Medulla oblongata (tissue), 1 donor: ENCODE measurements around the gene SLC38A10.
A peak's percentile ranks its signal among the peaks of the same experiment; 100 is the strongest.

ENCODE experiments used
- DNase-seq: peaks from one replicate; pipeline ENCODE4 v3.0.0-alpha.2; 2015; ENCODE audit errors: extremely low spot score

The SLC38A10 gene

GRCh38 chr17:81277946-81278693 is 17.0 kb downstream of the SLC38A10 start:
- DNase-seq = peak; percentile 44

DNA sequence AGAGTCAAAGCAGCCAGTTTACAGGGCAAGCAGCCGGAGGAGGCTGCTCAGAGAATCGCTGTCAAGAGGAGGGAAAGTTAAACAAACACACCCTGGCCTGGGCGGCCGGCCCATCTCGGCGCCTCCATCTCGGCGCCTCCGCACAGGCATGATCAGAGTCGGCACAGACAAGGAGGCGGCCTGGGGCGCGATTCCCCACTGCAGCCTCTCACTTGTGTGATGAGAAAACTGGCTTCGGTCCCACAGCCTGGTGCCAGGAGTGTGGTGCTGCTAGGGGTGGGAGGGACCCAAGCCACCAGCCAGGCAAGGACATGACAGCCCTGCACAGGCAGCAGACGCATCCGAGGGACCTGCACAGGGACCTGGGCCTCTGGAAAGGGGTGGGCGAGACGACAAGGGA is 17.7 kb downstream of the SLC38A10 start:
- peak; percentile 51 for DNase-seq

DNA sequence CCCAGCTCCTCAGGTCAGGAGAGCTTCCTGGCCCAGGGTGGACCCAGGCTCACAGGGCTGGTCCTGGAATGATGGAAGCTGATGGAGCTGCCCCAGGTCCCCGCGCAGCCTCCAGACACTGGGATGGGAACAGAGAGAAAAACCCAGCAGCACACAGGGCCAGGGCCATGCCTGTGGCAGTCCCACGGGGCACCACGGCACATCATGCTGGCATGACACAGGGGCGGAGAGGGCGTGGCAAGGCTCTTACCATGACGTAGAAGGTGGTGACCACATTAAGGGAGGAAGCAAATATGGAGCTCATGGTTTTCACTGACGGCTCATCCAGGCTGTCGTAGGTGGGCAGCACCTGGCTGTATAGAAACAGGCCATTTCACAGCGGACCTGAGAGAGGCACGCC is 18.3 kb downstream of the SLC38A10 start:
- no peak for DNase-seq

GRCh38 chr17:81274471-81274855 is 20.6 kb downstream of the SLC38A10 start:
- DNase-seq = no peak

DNA sequence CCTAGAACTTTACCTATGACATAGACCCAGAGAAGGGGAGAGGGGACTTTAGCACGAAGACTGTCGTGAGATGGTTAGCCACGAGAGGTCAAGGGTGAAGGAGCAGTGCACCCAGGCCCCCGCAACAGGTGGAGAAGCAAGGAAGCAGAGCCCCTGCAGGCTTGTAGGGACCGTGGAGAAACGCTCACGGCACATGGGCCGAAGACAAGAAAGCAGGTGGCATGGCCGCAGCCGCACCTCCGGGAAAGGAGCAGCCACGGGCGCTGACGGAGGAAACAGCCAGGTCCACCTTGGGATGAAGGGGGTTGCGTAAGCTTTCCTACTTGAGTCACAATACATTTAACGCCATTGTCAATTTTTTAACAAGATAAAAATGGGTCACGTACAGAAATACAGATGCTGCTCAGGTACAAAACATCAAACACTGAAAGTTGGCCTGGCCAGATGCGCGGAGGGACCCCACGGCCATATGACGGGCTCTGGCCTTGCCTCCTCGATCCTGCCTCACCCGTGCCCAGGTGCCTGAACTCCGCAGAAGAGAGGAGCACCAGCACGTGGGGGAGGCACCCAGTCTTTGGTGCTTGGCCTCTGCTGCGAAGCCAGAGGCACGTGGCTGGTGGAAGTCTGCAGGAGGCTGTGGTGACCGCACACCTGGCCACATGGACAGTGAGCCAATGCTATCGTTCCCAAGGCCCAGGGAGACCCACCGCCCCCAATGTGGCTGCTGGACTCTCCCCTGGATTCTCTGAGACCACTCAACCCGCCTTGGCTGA is 21.2 kb downstream of the SLC38A10 start:
- no peak for DNase-seq

DNA sequence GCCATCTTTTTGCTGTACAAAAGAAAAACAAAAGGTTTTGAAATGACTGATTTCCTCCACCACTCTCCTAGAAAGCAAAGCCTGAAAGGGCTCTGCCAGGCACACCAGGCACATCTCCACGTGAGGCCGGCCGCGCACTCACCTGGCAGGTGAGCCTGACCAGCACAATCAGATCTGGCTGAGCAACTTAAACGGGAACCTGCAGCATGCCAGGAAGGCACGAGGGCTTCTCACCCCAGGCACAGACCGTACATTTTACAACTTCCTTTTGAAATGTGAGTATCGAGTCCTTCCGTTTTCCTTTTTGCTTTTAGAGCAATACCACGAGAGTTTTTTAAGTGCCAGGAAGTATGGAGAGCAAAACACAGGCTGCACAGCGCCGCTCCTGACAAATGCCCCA is 22.5 kb downstream of the SLC38A10 start:
- no peak for DNase-seq

GRCh38 chr17:81271226-81271625 is 23.9 kb downstream of the SLC38A10 start:
- no peak for DNase-seq

GRCh38 chr17:81270279-81270678 is 24.8 kb downstream of the SLC38A10 start:
- DNase-seq = no peak

DNA sequence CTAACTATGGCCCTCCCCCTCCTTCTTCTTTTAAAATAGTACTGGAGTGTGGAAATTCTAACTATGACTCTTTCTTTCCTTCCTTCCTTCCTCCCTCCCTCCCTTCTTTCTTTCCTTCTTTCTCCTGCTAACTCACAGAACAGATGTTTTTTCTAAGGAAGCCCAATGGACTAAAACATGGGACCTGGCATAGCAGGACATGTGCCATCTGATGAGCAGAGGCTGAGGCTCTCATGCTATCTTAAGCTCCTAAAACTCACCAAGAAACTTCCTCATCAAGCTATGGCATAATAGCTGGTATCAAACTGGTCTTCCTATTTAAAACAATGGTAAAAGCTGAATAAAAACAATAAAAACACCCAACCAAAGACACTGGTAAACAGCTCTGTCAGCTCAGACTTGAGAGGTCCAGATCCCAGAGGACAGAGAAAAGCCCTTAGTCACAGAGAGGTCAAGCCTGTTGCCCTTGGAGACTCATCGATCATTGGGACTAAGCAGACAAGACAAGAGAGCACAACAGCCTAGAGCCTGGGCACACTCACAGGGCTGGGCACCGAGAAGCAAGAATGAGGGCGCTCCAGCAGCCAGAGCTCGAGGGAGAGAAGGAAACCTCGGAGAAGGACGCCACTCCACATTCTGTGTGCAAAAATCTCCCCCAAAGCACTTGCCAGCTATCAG is 27.6 kb downstream of the SLC38A10 start:
- peak; percentile 56 for DNase-seq

DNA sequence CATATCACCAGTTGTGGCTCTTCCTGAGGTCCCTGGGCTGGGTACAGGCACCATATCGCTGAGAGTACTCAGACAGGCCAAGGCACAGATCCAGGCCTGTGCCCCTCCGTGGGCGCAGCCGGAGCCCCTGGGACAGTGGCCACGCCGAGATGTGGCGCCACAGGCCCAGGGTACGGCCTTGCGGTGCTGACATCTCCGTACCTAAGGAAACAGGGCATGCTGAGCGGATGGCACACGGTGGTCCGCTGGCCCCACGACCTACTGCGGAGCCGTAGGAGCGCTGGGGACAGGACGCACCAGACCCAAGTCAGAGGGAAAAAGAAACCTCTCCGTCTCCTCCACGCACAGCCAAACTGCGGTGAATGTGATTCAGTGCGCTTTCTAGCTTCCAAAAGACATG is 29.5 kb downstream of the SLC38A10 start:
- DNase-seq = no peak

GRCh38 chr17:81264640-81265039 is 30.5 kb downstream of the SLC38A10 start:
- no peak for DNase-seq

DNA sequence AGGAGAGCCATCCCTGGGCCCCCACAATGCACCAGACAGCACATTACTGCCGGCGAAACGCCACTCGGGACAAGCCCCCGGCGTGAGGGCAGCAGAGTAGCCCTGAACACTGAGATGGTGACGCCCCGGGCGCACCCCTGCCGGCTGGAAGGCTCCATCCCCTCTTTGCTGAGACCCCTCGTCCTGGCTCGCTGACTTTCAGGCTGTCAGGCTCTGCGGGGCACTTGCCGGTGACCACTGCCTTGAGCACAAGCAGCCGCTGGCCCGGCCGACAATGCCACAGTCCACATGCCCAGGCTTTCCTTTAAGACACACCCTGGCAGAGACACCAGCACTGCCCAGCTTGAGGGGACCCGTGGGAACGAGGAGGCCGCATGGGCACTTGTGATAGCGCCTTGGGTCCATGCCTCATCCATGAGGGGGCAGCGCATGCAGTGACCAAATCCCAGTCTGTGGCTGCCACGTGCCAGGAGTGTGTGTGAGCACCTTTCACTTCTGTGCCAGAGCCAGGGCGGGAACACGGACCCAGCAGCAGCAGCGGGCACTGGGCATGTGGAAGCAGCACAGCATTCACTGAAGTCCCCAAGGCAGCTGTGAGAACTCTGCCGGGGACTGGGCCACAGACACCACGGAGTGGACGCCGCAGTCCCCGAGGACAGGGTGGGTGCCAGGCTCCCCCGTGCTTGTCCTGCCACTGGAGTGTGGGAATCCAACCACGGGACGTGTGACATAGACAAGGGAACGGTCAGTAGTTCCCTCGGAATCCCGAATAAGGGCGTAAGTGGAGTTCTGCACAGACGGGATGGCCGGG is 31.5 kb downstream of the SLC38A10 start:
- no peak for DNase-seq

DNA sequence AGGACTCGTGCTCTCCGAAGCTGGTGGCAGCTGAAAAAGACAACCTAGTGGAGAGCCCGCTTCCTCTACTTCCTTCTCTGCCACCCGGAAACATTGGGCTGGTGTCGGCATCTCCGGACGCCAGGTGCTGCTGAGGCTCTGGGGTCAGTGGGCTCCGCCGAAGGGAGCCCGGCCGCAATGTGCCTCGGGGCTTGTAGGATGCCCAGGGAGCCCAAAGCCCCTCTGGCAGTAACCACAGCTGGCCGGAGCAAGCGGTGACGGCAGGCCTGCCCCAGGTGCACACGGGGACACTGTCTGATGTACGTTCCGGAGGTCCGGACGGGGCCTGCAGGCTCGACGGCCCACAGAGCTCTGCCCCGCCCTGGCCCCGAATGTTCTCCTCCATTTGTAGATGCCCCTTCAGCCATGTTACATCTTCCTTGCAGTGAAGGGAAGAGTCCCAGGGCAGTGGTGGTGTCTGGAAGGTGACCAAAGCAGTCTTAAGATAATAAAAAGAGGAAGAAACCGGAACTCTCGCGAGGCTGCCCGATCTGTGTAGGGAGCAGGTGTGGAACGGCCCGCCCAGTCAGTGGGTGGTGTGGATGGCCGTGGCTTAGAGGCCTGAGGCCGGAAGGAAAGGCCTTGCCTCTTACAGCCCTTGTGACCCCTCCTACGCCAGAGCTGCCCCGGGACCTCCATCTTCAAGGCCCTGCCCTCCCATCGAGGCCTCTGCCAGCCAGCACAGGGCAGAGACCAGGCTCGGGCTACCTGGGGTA is 33.3 kb downstream of the SLC38A10 start:
- DNase-seq = no peak

- no peak for DNase-seq
These were observed 34.0 kb downstream of the SLC38A10 start for GRCh38 chr17:81261096-81261495.

DNA sequence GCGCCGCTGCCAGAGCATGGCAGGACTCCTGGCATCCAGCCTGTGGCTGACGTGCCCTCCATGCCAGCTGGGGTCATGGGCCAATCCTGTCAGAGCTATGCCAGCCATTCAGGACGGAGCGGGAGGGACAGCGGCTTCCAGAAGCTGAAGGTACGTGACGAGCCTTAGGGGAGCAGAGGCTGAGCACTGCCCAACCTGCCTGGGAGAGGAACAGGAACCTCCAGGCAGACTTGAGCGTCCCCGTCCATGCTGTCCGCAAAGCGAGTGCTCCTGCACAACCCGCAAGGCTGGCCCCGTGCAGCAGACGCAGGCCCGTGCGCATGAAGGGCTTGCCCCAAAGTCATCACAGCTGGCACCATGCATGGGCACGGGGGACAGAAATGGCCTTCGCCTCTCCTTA is 34.5 kb downstream of the SLC38A10 start:
- no peak for DNase-seq

DNA sequence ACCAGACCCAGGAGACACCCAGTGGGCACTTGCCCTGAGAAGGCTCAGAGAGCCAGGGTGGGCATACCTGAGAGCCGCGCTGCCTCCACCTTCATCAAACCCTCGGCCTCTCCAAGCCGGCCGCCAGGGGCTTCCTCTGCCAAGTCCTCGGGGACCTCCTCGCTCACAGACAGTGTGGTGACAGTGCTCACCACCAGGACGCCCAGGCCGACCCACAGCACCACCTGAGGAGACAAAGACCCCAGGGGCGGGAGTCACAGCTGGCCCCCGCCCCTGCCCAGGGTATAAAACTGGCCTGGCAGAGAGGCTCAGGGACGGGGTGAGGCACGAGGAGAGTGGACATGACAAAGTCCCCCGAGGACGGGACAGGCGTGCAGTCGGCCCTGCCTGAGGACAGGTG is 34.9 kb downstream of the SLC38A10 start:
- no peak for DNase-seq

DNA sequence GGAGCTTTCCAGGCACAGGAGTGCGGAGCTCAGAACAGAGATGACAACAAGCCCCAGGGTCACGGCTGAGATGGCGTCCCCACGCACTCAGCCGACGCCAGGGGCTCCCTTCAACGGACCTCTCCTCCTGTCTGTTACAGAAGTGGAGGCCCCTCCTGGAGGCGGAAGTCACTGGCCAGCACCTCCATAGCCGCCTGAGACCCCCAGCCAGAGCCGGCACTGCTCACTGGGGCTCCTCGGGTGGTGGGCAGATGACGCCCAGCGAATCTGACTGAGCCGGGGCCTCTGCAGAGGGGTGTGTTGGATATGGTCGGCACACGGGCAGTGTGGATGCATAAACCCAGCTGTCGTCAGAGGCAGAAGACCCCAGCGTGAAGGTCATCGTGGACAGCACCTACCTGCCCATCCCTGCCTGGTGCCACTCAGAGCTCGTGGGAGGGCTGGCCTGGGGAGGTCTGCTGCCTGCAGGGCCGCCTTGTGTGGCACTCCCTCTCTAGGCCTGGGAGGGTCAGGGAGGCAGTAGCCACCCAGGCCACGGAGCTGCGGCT is 36.0 kb downstream of the SLC38A10 start:
- DNase-seq = no peak

DNA sequence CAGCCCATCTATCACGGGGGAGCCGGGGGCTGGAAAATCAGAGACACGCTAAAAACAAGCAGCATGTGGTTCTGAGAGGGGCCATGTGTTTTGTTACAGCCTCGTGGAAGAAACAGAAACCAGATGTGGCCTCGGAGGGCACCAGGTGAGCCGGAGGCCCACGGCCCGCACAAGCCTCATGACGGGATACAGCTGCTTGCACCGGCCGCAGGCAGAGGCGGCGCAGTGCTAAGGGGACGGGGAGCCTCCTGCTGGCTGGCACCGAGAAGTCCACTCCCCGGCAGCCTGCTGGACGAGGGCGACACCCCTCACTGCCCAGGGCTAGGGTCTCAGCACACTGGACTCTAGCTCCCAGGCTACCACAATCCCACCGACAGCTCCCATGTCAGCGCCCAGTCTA is 36.8 kb downstream of the SLC38A10 start:
- DNase-seq = no peak

DNA sequence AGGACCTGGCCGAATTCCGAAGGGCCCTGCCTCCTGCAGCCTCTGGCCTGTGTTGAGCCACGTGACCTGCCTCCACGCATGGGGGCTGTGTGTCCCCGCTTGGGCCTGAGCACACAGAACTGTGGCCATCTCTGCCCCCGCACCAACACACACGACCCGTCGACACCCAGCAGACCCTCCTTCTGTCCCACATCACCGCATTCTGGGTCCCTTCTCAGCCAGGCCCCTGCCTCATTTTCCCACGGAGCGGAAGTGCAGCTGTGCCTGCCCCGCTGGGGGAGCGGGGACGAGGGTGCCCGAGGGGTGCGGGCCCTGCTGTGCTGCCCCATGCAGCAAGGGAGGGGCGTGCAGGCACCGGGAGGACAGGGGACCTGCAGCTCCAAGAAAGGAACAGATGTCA is 37.6 kb downstream of the SLC38A10 start:
- no peak for DNase-seq

DNA sequence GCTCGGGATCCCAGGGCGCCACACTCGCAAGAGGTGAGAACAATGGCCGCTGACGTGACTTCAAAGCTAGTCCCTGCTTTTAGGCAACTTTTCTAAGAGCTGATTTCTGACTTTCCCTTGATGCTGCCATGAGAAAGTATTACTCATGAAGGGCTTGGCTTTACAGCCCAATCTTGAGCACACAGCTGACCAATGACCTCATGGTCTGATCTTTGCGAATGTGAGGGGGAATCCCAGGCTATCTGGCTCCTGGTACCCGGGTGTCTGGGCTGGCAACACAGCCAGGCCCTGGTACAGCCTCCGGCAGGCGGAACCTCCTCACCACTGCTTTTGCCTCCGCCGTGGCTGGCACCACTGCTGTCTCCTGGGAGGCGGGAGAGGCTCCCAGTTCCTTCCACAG is 38.5 kb downstream of the SLC38A10 start:
- no peak for DNase-seq
